Measurements from ENCODE around the gene MTFR1L. TPM values are rescaled to one million over a fixed set of nuclear protein-coding genes. Genes with fewer than 3 reads are reported as not detected.

MTFR1L gene
- total and polyA plus RNA-seq, 9 of the 15 experiments (the other 6 are each of a cell fraction or from before 2014, with no cell fraction given): 41.4 to 98.5 (median 53.7) TPM

- TF ChIP-seq E2F8 (IDR thresholded peaks at IDR 0.05; ENCODE audit: low read depth, partially characterized antibody): peak; percentile 26
- TF ChIP-seq MAFK (IDR thresholded peaks at IDR 0.05; ENCODE audit: low read length): 0 out of 2 replicates have a peak, but pooled peaks have one; percentile 24
- no peak for TF ChIP-seq HIVEP1 (CRISPR knock-in tag; IDR thresholded peaks at IDR 0.05)
- TF ChIP-seq ZBTB5 (IDR thresholded peaks at IDR 0.05): peak; percentile 64
- no peak for TF ChIP-seq CTCFL (IDR thresholded peaks at IDR 0.05; ENCODE audit: borderline replicate concordance, insufficient read depth, low read depth, low read length, poor library complexity, severe bottlenecking)
- TF ChIP-seq GABPB1 (CRISPR knock-in tag; IDR thresholded peaks at IDR 0.05): peak; percentile 72; the same call in 1 of the 2 replicates
- peak; percentile 35; the same call in 1 of the 2 replicates for TF ChIP-seq ZNF644 (tag; IDR thresholded peaks at IDR 0.05; ENCODE audit: low read depth)
- TF ChIP-seq THRB (CRISPR knock-in tag; conservative IDR thresholded peaks at IDR 0.05): peak; percentile 94
- TF ChIP-seq ZBTB43 (CRISPR knock-in tag; IDR thresholded peaks at IDR 0.05): peak; percentile 10; the same call in 1 of the 2 replicates
- peak; percentile 90 for TF ChIP-seq ARID4B (CRISPR knock-in tag; IDR thresholded peaks at IDR 0.05)
- no peak; the same call in none of the 2 replicates for TF ChIP-seq DPF2 (IDR thresholded peaks at IDR 0.05)
These were observed 39.4 kb downstream of the MTFR1L start, which contains the start of gene AUNIP (continued) for GRCh38 chr1:25858906-25859789.
